DND-41 (cell line): ENCODE measurements around the gene PCBP4.

ENCODE experiments used
- ATAC-seq: fragments of 200-7000 bp; cut with Tn5 transposase; 3 replicates; pipeline ENCODE4 v1.9.1; 2021; ENCODE audit warnings: low read depth; ENCODE audit not compliant: insufficient read depth
- DNase-seq: peaks from one replicate; pipeline ENCODE4 v3.0.0-alpha.2; 2020
- H2AFZ ChIP-seq: 2 replicates; pipeline ENCODE4 v1.6.0; 2012; ENCODE audit warnings: low read depth, low read length
- H3K27ac ChIP-seq: 2 replicates; pipeline ENCODE4 v1.5.1; 2012; ENCODE audit warnings: low read length, inconsistent platforms
- H3K27me3 ChIP-seq: fragments of 200-600 bp; sonication (generic); 2 replicates; pipeline ENCODE4 v1.6.0; 2012; ENCODE audit warnings: low read length, mild to moderate bottlenecking, inconsistent platforms; ENCODE audit not compliant: insufficient read depth, poor library complexity
- H3K36me3 ChIP-seq: 2 replicates; pipeline ENCODE4 v1.5.1; 2012; ENCODE audit warnings: low read length, inconsistent platforms; ENCODE audit not compliant: insufficient read depth
- H3K4me1 ChIP-seq: 2 replicates; pipeline ENCODE4 v1.5.1; 2012; ENCODE audit warnings: mild to moderate bottlenecking, low read length; ENCODE audit not compliant: insufficient read depth
- H3K4me2 ChIP-seq: 2 replicates; pipeline ENCODE4 v1.6.0; 2012; ENCODE audit warnings: mild to moderate bottlenecking, moderate library complexity, low read length, inconsistent platforms; ENCODE audit not compliant: insufficient read depth
- H3K4me3 ChIP-seq, 2 experiments: fragments of 200-600 bp in 1 of 2; shearing (Covaris generic) in 1 of 2; 2 replicates each; pipeline ENCODE4 v1.5.1; 2012 to 2016; ENCODE audit warnings: inconsistent platforms in 2 of 2, low read length in 2 of 2, mild to moderate bottlenecking in 2 of 2, low read depth in 1 of 2, moderate library complexity in 1 of 2
- H3K79me2 ChIP-seq: 2 replicates; pipeline ENCODE4 v1.6.0; 2012; ENCODE audit warnings: low read length, inconsistent platforms; ENCODE audit not compliant: insufficient read depth
- H3K9ac ChIP-seq: 2 replicates; pipeline ENCODE4 v1.6.0; 2012; ENCODE audit warnings: low read depth, mild to moderate bottlenecking, inconsistent platforms, low read length, moderate library complexity
- H3K9me3 ChIP-seq: 2 replicates; pipeline ENCODE4 v1.5.1; 2012; ENCODE audit warnings: low read length, moderate library complexity, mild to moderate bottlenecking, inconsistent platforms; ENCODE audit not compliant: insufficient read depth, severe bottlenecking
- H4K20me1 ChIP-seq: 2 replicates; pipeline ENCODE4 v1.6.0; 2012; ENCODE audit warnings: low read length; ENCODE audit not compliant: insufficient read depth
- CTCF ChIP-seq: IDR thresholded peaks from 2 replicates; pipeline ENCODE4 v1.5.1; 2012; ENCODE audit warnings: borderline replicate concordance, low read length, moderate library complexity, mild to moderate bottlenecking; ENCODE audit not compliant: poor library complexity, severe bottlenecking; ENCODE audit errors: extremely low read depth
- EZH2 ChIP-seq: IDR thresholded peaks from 3 replicates; pipeline ENCODE4 v1.6.1; 2012; ENCODE audit warnings: borderline replicate concordance, low read depth, mild to moderate bottlenecking, moderate library complexity, low read length, inconsistent platforms; ENCODE audit not compliant: severe bottlenecking

Gene PCBP4

DNA sequence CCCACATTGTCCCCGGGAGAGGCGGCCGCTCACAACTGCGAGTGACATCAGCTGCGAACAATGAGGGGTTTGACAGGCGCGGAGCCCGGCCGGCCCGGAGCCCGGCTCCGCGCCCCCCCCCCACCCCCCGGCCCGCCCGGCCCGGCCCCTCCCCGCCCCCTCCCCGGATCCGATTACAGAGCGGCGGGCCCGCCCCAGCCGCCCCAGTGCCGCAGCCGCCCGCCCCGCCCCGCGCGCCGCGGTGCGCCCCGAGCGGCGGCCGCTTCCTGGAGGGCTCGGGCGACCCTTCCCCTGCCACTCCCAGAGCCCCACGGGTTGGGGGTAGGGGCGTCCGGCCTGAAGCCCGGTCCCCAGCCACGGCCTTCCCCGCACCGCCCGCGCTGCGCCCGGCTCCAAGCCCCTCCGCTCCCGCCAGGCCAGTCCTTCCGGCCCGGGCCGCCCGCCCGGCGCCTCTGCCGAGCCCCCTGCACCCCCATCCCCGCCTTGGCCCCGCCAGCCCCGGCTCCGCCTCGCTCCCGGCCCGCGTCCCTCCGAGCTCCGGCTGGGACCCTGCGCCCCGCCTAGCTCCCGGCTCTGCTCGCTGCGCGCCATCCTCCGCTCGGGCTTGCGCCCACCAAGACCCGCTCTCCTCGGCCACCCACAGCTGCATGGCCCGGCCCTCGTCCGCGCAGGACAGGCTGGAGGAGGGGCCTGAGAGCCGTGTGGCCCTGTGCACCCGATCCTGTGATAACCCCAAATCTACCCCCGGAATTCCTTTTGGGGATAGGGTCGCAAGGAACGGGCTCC lies at the start of gene PCBP4:
TSS of gene PCBP4 (minus strand) at position 71 of the 786 bp plus-strand sequence. CDS start 6,214 bp downstream, outside the sequence.
- H3K4me3 ChIP-seq, result peak within 1 kb of the TSS; percentile 28 to 72; a peak in 3 of 4 replicates
- ATAC-seq (peak; percentile 72), DNase-seq (peak; percentile 63)
- no peaks in the 10 kb centered on the region for H3K9me3 ChIP-seq
- H3K27me3 ChIP-seq, result no peaks in the 10 kb centered on the region
- H3K36me3 ChIP-seq, result peaks cover 10% of the 10 kb centered on the region
- peak within 1 kb of the TSS; percentile 95 for H3K4me2 ChIP-seq
- H3K4me1 ChIP-seq, result peaks cover 28% of the 10 kb centered on the region
- peaks cover 2% of the 10 kb centered on the region; the same call in 1 of the 2 replicates for H3K79me2 ChIP-seq
- H3K9ac ChIP-seq, result peak within 1 kb of the TSS; percentile 68
- peak within 1 kb of the TSS; percentile 74 for H2AFZ ChIP-seq
- TF ChIP-seq CTCF, result no peak
- no peak for TF ChIP-seq EZH2
- peak within 1 kb of the TSS; percentile 60 for H3K27ac ChIP-seq
- H4K20me1 ChIP-seq, result peaks cover 3% of the 10 kb centered on the region; the same call in 1 of the 2 replicates

DNA sequence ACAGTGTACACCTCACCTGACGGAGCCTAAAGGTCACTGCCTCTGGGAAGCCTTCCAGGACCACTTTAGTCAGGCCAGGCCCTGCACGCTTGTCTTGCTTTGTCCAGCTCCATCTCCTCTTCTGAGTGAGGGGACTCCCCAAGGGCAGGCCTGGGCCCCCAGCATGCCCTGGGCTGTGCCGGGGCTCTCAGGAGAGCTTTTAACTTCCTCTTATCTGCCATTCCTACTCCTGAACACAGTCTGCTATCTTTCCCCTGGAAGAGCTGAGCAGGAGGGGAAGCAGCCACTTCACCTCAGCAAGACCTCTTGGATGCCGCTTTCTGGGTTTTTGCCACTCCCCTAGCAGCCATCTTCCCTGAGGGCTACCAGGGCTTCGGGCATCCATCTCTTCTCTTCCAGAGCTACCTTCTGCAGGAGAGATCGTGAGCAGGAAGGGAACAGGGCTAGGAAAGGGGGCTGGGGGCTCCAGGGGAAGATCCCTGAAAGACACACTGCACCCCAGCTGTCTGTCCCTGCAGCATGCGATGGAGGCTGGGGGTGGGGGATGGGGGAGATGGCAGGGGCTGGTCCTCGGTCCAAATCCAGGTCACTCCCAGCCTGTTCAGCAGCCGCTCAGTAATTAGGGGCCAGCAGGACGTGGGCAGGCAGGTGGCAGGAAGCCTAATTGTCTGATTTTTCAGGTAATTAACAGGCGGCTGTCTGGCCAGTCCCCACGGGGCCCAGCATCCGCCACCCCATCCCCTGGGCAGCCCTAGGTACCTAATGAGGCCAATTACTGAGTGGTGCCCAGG lies 48.4 kb upstream of the PCBP4 start:
- Histone ChIP-seq H3K4me1 (no peaks in the 10 kb centered on the region), H3K4me3 (no peak overlapping the region), H3K79me2 (no peaks in the 10 kb centered on the region), H3K9me3 (no peaks in the 10 kb centered on the region), H3K27ac (no peak overlapping the region), H3K27me3 (no peaks in the 10 kb centered on the region), H4K20me1 (no peaks in the 10 kb centered on the region), H3K9ac (no peak overlapping the region), H3K36me3 (no peaks in the 10 kb centered on the region), H2AFZ (no peak overlapping the region), H3K4me2 (no peak overlapping the region)
- no peak for TF ChIP-seq CTCF
- TF ChIP-seq EZH2, result no peak
- ATAC-seq (no peak), DNase-seq (no peak)

GRCh38 chr3:52014613-52015012 lies 47.4 kb upstream of the PCBP4 start:
- Histone ChIP-seq H3K36me3 (no peaks in the 10 kb centered on the region), H3K4me3 (no peak overlapping the region), H3K27ac (no peak overlapping the region), H2AFZ (no peak overlapping the region), H4K20me1 (no peaks in the 10 kb centered on the region), H3K9me3 (no peaks in the 10 kb centered on the region), H3K79me2 (no peaks in the 10 kb centered on the region), H3K9ac (no peak overlapping the region), H3K27me3 (no peaks in the 10 kb centered on the region), H3K4me1 (no peaks in the 10 kb centered on the region), H3K4me2 (no peak overlapping the region)
- DNase-seq (no peak), ATAC-seq (peak; percentile 52; the same call in 2 of the 3 replicates)
- TF ChIP-seq CTCF, result peak; percentile 51
- TF ChIP-seq EZH2, result no peak
